Testis (tissue), 3 donors: ENCODE measurements around the gene ALOX5. TPM values are rescaled to one million over a fixed set of nuclear protein-coding genes. Genes with fewer than 3 reads are reported as not detected.

Source experiments
- DNase-seq: peaks from one replicate; pipeline ENCODE4 v3.0.0-alpha.2; 2019
- H3K27ac ChIP-seq, 2 donors: fragments of 200-600 bp; sonication (generic); one replicate each; pipeline ENCODE4 v1.5.1; 2019
- H3K27me3 ChIP-seq: fragments of 200-600 bp; sonication (generic); one replicate; pipeline ENCODE4 v1.5.1; 2019
- H3K36me3 ChIP-seq: fragments of 200-600 bp; sonication (generic); one replicate; pipeline ENCODE4 v1.5.1; 2017; ENCODE audit warnings: low read depth; ENCODE audit errors: missing control alignments
- H3K4me1 ChIP-seq: fragments of 200-600 bp; sonication (generic); one replicate; pipeline ENCODE4 v1.5.1; 2019
- H3K4me3 ChIP-seq, 2 donors: fragments of 200-600 bp; sonication (generic); one replicate each; pipeline ENCODE4 v1.5.1; 2017 to 2019
- H3K9me3 ChIP-seq: fragments of 200-600 bp; sonication (generic); one replicate; pipeline ENCODE4 v1.5.1; 2017
- POLR2A ChIP-seq: fragments of 450-650 bp; IDR thresholded peaks from one replicate; pipeline ENCODE4 v1.6.1; 2017; ENCODE audit warnings: antibody characterized with exemption, mild to moderate bottlenecking, moderate library complexity
- WGBS, 2 donors: methylation state at CpG; one replicate each; pipeline ENCODE4 v1.1.5; 2018; 5-methylcytosine and 5-hydroxymethylcytosine counted together
- intact Hi-C: fragments of 100-400 bp; cut with DNase I; formaldehyde crosslinking; loops from one replicate; pipeline ENCODE4 v1.15.1; 2023; ENCODE audit warnings: low total_unique reads
- polyA plus RNA-seq: library from polyadenylated mRNA; stranded (reverse); fragments of 350-450 nt; fragmentation: Illumina TruSeq; extraction: RNeasy Lipid Tissue Mini Kit (QIAGEN cat#74804); gene quantifications from one replicate; pipeline ENCODE4 v1.2.3, GENCODE V29; 2014; ENCODE audit warnings: low read depth, low replicate concordance; ENCODE audit not compliant: insufficient read depth
- total RNA-seq, 2 donors: library from RNA; depleted of rRNA; stranded (reverse); fragments of >200 nt; gene quantifications; one replicate each; pipeline ENCODE4 v1.2.3, GENCODE V29; 2016
- TF ChIP-seq, protein P1 (sequence below), 3 experiments: fragments of 450-650 bp in 2 of 3; fragments of 200-600 bp in 1 of 3; sonication (generic) in 1 of 3; IDR thresholded peaks; one replicate each; pipeline ENCODE4 v1.5.1; 2016 to 2019; ENCODE audit warnings: antibody characterized with exemption in 3 of 3, mild to moderate bottlenecking in 2 of 3, moderate library complexity in 1 of 3

The ALOX5 gene
- total and polyA plus RNA-seq, 3 donors from 2014 or later: 11.4 to 18.5 (median 13.7) TPM

DNA sequence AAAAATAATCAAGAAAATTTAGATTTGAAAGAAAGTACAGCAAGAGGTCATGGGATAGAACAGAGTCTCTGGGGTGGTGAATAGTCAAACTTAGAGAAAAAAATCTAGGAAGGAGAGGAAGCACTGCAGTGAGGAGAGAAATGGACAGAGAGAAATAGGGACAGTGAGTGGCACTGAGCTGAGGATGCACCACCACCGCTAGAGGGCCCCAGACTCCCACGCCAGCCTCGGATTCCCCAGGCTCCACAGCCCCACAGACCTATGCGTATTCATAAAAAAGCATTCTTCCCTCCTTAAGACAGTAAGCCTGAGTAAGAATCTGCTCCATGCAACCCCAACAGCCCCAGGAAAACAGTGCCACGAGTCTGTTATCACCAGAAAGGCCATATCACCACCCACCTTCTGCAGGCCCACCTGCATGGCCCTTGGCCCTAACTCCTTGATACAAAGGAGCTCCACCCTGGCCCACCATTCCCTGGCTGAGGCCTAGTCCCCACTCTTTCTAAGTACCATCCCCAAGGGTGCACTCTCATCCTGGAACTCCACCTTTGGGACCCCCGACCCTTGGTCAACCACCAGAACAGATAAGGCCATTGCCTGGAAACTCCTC lies 91.0 kb downstream of the ALOX5 start:
- H3K9me3 ChIP-seq: no peaks in the 10 kb centered on the region
- WGBS, 2 donors: 46 to 50% methylated on average over 6 of the region's 6 CpGs
- H3K4me3 ChIP-seq: no peak overlapping the region
- no peak for TF ChIP-seq POLR2A
- TF ChIP-seq, protein P1, sequence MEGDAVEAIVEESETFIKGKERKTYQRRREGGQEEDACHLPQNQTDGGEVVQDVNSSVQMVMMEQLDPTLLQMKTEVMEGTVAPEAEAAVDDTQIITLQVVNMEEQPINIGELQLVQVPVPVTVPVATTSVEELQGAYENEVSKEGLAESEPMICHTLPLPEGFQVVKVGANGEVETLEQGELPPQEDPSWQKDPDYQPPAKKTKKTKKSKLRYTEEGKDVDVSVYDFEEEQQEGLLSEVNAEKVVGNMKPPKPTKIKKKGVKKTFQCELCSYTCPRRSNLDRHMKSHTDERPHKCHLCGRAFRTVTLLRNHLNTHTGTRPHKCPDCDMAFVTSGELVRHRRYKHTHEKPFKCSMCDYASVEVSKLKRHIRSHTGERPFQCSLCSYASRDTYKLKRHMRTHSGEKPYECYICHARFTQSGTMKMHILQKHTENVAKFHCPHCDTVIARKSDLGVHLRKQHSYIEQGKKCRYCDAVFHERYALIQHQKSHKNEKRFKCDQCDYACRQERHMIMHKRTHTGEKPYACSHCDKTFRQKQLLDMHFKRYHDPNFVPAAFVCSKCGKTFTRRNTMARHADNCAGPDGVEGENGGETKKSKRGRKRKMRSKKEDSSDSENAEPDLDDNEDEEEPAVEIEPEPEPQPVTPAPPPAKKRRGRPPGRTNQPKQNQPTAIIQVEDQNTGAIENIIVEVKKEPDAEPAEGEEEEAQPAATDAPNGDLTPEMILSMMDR (IDR thresholded peaks at IDR 0.05): peak; percentile 49 to 80 (median 74)
- H3K36me3 ChIP-seq: no peaks in the 10 kb centered on the region
- intact Hi-C loops: no loop called here
- H3K27me3 ChIP-seq: no peaks in the 10 kb centered on the region
- peaks cover 2% of the 10 kb centered on the region for H3K4me1 ChIP-seq
- peak; percentile 79 for DNase-seq
- H3K27ac ChIP-seq: no peak overlapping the region

DNA sequence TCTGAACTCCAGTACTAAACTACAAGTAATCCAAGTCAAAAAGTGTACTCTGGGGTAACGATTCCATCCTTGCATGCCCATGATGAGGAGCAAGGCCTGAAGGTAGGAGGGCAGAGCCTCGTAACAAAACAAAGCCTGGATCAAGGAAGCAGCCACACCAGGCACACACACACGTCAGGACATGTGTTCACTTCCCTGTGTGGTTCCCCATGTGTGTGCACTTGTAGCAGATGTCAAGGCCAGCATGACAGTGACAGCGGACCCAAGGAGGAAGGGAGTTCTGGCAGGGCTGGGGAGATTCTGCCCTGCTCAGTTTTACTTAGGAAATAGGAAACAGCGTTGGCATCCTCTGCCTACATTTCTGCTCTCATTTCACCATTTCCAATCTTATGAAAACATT lies 92.8 kb downstream of the ALOX5 start:
- 74 to 78% methylated on average over 5 of the region's 5 CpGs for WGBS, 2 donors
- intact Hi-C loops: no loop called here

DNA sequence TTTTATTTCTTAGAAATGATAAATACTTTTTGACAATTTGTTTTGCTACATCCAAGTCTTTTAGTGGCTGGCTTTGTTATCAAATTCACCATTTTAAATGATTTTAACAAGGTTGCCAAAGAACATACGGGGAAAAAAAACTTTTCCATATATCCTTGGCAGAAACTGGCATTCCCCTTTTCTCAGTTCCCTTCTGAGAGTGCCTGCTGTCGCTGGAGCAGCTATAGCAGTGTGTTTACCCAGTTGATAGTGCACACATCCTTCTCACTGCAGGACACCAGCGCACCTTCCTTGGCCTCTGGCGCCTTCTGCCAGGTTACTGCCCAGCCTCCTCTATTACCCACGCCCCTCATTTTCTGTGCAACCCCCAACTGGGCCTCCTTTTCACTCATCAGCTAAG lies 94.1 kb downstream of the ALOX5 start:
- WGBS, 2 donors: 84 to 86% methylated on average over 5 of the region's 5 CpGs
- Histone ChIP-seq H3K9me3 (no peaks in the 10 kb centered on the region), H3K4me1 (peaks cover 28% of the 10 kb centered on the region), H3K27ac (no peak overlapping the region), H3K27me3 (no peaks in the 10 kb centered on the region), H3K4me3 (no peak overlapping the region), H3K36me3 (no peaks in the 10 kb centered on the region)
- TF ChIP-seq, protein P1 (IDR thresholded peaks at IDR 0.05): no peak
- TF ChIP-seq POLR2A: no peak
- intact Hi-C loops: no loop called here
- no peak for DNase-seq

More for the DNA sequence above, 92.8 kb downstream of the ALOX5 start:
- no peak overlapping the region for H3K4me3 ChIP-seq
- no peaks in the 10 kb centered on the region for H3K36me3 ChIP-seq
- no peak overlapping the region for H3K27ac ChIP-seq
- no peaks in the 10 kb centered on the region for H3K9me3 ChIP-seq
- TF ChIP-seq POLR2A: no peak
- TF ChIP-seq, protein P1 (IDR thresholded peaks at IDR 0.05): no peak
- peak; percentile 36 for DNase-seq
- H3K4me1 ChIP-seq: peaks cover 17% of the 10 kb centered on the region
- H3K27me3 ChIP-seq: no peaks in the 10 kb centered on the region

DNA sequence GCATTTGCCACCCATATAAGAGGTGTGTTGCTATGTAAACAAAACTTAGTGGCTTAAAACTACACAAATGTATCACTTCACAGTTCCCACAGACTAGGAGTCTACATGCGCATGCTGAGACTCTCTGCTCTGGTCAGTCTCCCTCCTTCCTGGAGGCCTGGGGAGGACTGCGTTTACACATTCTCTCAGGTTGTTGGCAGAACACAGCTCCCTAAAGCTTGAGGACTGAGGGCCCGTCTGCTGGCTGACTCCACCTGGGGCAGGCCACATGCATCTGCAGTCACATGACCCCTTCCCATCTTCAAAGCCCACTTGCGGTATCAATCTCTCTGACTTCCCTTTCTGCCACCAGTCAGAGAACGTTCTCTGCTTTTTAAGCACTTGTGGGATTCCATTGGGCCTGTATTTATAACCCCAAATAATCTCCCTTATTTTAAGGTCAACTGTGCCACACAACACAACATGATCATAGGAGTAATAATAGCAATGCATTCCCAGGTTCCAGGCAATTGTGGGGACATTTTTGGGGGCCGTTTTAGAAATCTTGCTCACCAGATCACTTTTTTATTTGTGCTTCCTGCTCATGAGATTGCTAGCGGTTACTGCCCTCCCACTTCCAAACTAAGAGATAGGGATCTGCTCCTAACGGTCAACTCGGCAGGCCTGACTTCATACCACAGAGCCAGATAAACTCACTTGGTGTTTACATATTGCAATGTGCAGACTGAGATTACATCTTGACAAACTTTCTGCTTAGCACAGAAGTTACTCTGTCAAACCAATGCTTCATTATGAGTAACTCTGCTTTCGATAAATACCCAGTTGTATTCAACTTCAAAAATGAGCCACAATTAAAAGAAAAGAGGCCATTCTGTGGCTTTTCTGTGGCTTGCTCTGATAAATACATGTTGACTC lies 96.3 kb downstream of the ALOX5 start:
- intact Hi-C loops: no loop called here
- Histone ChIP-seq H3K4me3 (no peak overlapping the region), H3K27me3 (no peaks in the 10 kb centered on the region), H3K4me1 (peaks cover 28% of the 10 kb centered on the region), H3K36me3 (no peaks in the 10 kb centered on the region), H3K9me3 (no peaks in the 10 kb centered on the region), H3K27ac (no peak overlapping the region)
- no peak for DNase-seq
- 73 to 75% methylated on average over 10 of the region's 10 CpGs for WGBS, 2 donors
- TF ChIP-seq, protein P1 (IDR thresholded peaks at IDR 0.05): no peak
- no peak for TF ChIP-seq POLR2A
